ENCODE results near the gene CEP128.

GRCh38 chr14:80776186-80776585 is 165.4 kb downstream of the CEP128 start:
- no peak for TF ChIP-seq CTCF (IDR thresholded peaks at IDR 0.05 in 4 of 5, conservative IDR thresholded peaks at IDR 0.05 in 1 of 5)
- no peak for TF ChIP-seq POLR2A (IDR thresholded peaks at IDR 0.05)

Measured in gastrocnemius medialis (tissue), 4 donors.